AG04450 (cell line): Measurements from ENCODE around the gene KRT71. TPM values are rescaled to one million over a fixed set of nuclear protein-coding genes. Genes with fewer than 3 reads are reported as not detected.

Experiments used
- CTCF ChIA-PET: fragments of 300-600, 350-600 bp; formaldehyde crosslinking; extraction: SDS; loops from one replicate; lab custom pipeline; 2022; ENCODE audit warnings: antibody characterized with exemption, inconsistent platforms; lab: Charles Lee
- POLR2A ChIA-PET: fragments of 350-600 bp; formaldehyde crosslinking; extraction: SDS; loops from one replicate; lab custom pipeline; 2021; ENCODE audit warnings: antibody characterized with exemption, inconsistent platforms; lab: Yijun Ruan, JAX
- DNase-seq: peaks from one replicate; pipeline ENCODE4 v3.0.0-alpha.2; 2011; ENCODE audit warnings: low read depth, low spot score
- H3K27ac ChIP-seq: one replicate; pipeline ENCODE4 v1.5.1; 2012; ENCODE audit warnings: low read depth, low read length, control low read depth
- H3K27me3 ChIP-seq: one replicate; pipeline ENCODE4 v1.6.0; 2012; ENCODE audit warnings: low read length; ENCODE audit not compliant: control insufficient read depth, insufficient read depth
- H3K4me3 ChIP-seq: 2 replicates; pipeline ENCODE4 v1.5.1; 2011; ENCODE audit warnings: mild to moderate bottlenecking, low read depth, low read length, control low read depth
- H3K9me3 ChIP-seq: 2 replicates; pipeline ENCODE4 v1.5.1; 2012; ENCODE audit warnings: low read length; ENCODE audit not compliant: control insufficient read depth, insufficient read depth
- CTCF ChIP-seq: IDR thresholded peaks from 2 replicates; pipeline ENCODE4 v1.5.1; 2011; ENCODE audit warnings: low read depth, low read length, control low read depth, inconsistent platforms
- polyA minus RNA-seq: library from RNA; depleted of rRNA, polyadenylated mRNA; stranded (reverse); fragments of >200 nt; gene quantifications from 2 replicates; pipeline ENCODE4 v1.2.3, GENCODE V29; 2011; rRNA and poly(A)+ RNA removed
- polyA plus RNA-seq: library from polyadenylated mRNA; depleted of rRNA; stranded (reverse); fragments of >200 nt; gene quantifications from 2 replicates; pipeline ENCODE4 v1.2.3, GENCODE V29; 2011; rRNA removed

Gene KRT71
- polyA plus RNA-seq = not detected in 2 replicates
- not detected in 2 replicates for polyA minus RNA-seq

GRCh38 chr12:52552681-52553195, at the start of gene KRT71:
Gene KRT71 (minus strand): TSS chr12:52553145. CDS start chr12:52553077, 68 bp downstream.
- TF ChIP-seq CTCF = no peak
- no peak for DNase-seq
- Histone ChIP-seq H3K9me3 (no peaks in the 10 kb centered on the region; the same call in 1 of the 2 replicates), H3K27me3 (peaks cover 28% of the 10 kb centered on the region), H3K4me3 (no peak within 1 kb of the TSS), H3K27ac (no peak within 1 kb of the TSS)
- POLR2A ChIA-PET = no interaction called here
- CTCF ChIA-PET = no interaction called here

- no peak for TF ChIP-seq CTCF
- CTCF ChIA-PET = interaction anchor here (0.6 kb wide), 1 partner anchor 40 kb away, joined by 3 read pairs; no protein-coding TSS in a partner anchor
- POLR2A ChIA-PET = no interaction called here
- no peak overlapping the region for H3K27ac ChIP-seq
- DNase-seq = no peak
- H3K9me3 ChIP-seq = no peaks in the 10 kb centered on the region; the same call in 1 of the 2 replicates
- no peak overlapping the region for H3K4me3 ChIP-seq
- peaks cover 42% of the 10 kb centered on the region for H3K27me3 ChIP-seq
These were observed 49.6 kb upstream of the KRT71 start for GRCh38 chr12:52602552-52602951.

GRCh38 chr12:52601671-52602070, 48.7 kb upstream of the KRT71 start:
- TF ChIP-seq CTCF = no peak
- Histone ChIP-seq H3K27me3 (peaks cover 42% of the 10 kb centered on the region), H3K9me3 (no peaks in the 10 kb centered on the region; the same call in 1 of the 2 replicates), H3K27ac (no peak overlapping the region), H3K4me3 (no peak overlapping the region)
- DNase-seq = no peak
- CTCF ChIA-PET = no interaction called here
- POLR2A ChIA-PET = no interaction called here

- no peak for DNase-seq
- peaks cover 42% of the 10 kb centered on the region for H3K27me3 ChIP-seq
- no peak within 1 kb of the TSS for H3K27ac ChIP-seq
- no peaks in the 10 kb centered on the region; the same call in 1 of the 2 replicates for H3K9me3 ChIP-seq
- ChIA-PET POLR2A (no interaction called here), CTCF (no interaction called here)
- H3K4me3 ChIP-seq = no peak within 1 kb of the TSS
- no peak for TF ChIP-seq CTCF
These were observed 48.1 kb upstream of the KRT71 start, which contains the start of gene KRT72 for GRCh38 chr12:52600941-52601481. Gene KRT72 (minus strand): TSS chr12:52601463. CDS start chr12:52601452, 11 bp downstream.

- H3K27ac ChIP-seq = no peak overlapping the region
- H3K9me3 ChIP-seq = no peaks in the 10 kb centered on the region; the same call in 1 of the 2 replicates
- ChIA-PET POLR2A (no interaction called here), CTCF (no interaction called here)
- no peak for DNase-seq
- H3K4me3 ChIP-seq = no peak overlapping the region
- no peak for TF ChIP-seq CTCF
- peaks cover 42% of the 10 kb centered on the region for H3K27me3 ChIP-seq
These were observed 47.5 kb upstream of the KRT71 start for GRCh38 chr12:52600475-52600874.
